Stimulated activated CD8-positive, alpha-beta memory T cell treated with anti-CD3 and anti-CD28 coated beads, Interleukin-12 subunit alpha, Interleukin-12 subunit beta, amount 100 ng/mL, for 4 hours (primary cell): Measurements from ENCODE around the gene FAM168B.

Experiments used
- DNase-seq: peaks from one replicate; pipeline ENCODE4 v3.0.0-alpha.2; 2020; ENCODE audit warnings: low read depth

Gene FAM168B

GRCh38 chr2:131022731-131023130 is 70.5 kb downstream of the FAM168B start:
- DNase-seq: no peak

DNA sequence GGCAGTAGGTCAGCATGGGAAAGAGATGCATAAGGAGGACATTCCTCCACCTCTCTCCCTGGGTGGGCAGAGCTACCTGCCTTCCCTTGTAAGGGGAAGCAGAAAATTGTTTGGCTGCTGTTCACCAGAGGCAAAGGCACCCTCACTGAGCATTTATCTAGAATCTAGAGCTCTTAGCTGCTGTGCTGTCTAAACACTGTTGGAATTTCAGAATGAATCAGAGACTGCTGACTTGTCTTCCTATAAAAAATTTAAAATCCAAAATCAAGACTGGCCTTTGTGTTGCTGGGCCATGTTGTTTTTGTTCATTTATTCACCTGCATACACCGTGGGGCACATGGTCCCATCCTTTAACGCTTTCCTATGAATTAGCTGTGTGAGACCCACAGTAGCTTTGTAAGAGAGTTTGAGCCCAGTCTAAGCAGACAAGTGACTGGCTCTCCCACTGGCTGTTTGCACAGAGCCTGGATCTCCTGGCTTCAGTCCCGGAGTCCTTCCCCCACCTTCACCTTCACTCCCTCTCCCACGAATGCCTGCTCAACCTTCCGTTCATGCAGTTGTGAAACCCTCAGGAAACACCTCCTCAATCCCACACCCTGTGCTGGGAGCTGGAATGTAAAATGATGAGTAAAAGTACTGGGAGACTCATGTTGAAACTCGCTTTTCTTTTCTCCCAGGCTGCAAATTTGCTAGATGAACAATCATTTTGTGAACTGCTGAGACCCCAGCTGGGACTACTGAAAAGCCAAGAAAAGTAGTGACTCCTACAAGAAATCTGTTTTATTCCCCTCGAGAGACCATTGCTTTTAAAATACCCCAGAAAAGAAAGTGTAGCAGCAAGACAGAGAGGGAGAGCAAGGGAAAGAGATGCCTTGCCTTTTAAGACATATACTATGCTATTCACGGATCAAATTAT is 76.2 kb downstream of the FAM168B start:
- no peak for DNase-seq

GRCh38 chr2:131015764-131016163 is 77.5 kb downstream of the FAM168B start:
- no peak for DNase-seq

- DNase-seq: no peak
These were observed 79.1 kb downstream of the FAM168B start for GRCh38 chr2:131014141-131014540.

GRCh38 chr2:131011486-131011885 is 81.8 kb downstream of the FAM168B start:
- no peak for DNase-seq

- no peak for DNase-seq
These were observed 82.7 kb downstream of the FAM168B start for GRCh38 chr2:131010566-131010965.

DNA sequence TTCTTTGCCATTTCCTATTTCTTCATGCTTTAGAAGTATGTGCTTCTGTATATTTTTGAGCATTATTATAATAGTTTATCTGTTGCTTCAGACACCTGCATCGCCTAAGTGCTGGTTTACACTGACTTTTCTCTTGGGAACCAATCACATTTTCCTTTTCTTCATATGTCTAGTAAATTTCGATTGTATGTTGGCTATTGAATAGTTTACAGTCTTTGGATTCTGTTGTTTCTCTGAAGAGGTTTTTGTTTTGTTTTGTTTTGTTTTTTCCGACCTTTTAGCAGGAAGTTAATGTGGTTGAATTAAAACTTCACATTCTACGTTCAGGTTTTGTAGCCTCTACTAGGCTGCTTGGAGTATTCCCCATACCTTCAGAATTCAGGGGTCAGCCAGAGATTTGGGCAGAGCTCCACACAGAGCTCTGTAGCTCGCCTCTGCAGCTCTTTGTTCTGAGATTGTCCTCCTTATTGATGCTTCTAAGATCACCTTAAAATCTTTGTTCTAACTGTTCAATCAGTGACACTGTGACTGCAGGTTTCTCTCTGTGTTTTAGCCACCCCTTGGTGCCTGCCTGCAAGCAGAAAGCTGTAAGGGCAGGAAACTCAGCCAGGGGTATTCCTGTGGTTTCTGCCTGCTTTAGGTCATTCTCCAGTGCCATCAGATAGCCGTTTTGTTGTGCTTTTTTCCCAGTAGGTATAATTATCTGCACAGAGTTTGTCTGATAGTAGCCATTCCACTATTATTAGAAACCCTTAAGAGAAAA is 83.4 kb downstream of the FAM168B start:
- no peak for DNase-seq

DNA sequence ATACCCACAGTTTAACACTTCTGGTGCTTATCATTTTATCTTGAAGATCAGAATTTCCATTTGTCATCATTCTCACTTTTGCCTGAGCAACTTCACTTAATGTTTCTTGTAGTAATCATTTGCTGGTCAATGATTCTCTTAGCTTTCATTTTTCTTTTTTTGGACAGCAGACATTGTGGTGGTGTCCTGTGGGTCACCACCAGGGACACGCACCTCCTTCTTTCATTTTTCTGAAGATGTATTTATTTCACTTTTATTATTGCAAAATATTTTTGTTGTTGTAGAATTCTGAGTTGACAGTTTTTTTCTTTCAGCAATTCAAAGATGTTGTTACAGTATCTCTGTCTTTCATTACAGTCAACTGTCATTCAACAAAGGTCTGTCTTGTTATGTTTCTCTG is 84.3 kb downstream of the FAM168B start:
- DNase-seq: no peak

- no peak for DNase-seq
These were observed 86.7 kb downstream of the FAM168B start for GRCh38 chr2:131006561-131006960.

DNA sequence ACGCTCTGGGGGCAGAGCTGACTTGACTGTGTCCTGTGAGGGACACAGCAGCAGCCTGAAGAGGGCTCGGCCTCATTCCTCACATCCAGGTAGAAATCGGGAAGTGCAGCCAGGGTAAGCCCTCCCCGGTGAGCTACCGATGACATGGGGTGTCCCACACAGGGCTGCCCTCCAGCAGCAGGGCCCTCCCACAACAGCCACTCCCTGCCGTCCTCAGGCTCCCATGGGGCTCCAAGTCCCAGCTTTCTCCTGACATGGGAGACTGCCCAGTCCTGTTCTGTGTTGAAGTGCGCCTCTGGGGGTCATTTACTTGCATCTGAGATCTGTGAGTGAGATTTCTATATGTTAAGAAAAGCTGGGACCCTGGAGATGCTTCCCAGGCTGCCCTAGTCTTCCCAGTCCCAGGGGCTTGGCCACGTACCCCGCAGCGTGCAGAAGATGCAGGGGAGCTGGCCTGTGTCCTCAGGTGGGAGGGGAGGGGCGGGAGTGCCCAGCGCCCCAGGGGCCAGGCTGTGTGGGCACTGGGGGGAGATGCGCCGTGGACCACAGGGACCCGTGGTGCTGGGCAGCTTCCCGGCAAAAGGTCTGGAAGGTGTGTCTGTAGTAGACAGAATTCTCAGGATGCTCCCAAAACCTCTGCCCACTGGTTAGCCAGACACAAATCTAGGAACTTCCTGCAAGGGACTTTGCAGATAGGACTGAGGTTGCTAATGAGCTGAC is 87.9 kb downstream of the FAM168B start:
- no peak for DNase-seq

- DNase-seq: no peak
These were observed 88.6 kb downstream of the FAM168B start for GRCh38 chr2:131004446-131005209.

GRCh38 chr2:130998561-130998960 is 94.7 kb downstream of the FAM168B start:
- no peak for DNase-seq
